ENCODE data around the gene CXCL9. TPM values are rescaled to one million over a fixed set of nuclear protein-coding genes. Genes with fewer than 3 reads are reported as not detected.
A peak's percentile ranks its signal among the peaks of the same experiment; 100 is the strongest.

CXCL9 gene
- total RNA-seq, 1 donor from 2014 or later = not detected

DNA sequence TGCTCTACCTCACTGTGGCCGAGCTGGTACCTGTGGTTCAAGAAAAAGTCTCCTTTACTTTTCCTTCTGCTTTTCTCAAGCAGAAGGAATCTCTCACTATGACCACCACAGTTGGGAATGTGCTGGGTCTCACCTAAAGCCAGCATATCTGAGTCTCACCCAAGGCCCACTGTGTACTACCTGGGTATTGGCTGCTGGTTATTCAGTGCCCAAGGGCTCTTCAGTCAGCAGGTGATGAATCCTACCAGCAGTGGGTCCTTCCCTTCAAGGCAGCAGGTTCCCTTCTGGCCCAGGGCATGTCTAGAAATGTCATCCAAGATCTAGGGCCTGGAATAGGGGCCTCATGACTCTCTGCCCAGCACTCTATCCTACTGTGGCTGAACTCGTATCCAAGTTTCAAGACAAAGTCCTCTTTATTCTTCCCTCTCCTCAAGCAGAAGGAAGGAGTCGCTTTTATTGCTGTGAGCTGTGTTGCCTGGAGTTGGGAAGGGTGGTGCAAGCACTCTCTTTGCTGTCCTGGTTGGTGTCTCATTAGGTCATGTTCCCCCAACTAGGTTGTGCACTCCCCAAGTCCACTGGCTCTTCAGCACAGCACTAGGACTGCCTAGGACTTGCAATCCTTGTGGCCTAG is 9.9 kb upstream of the CXCL9 start:
- TF ChIP-seq, protein P1, sequence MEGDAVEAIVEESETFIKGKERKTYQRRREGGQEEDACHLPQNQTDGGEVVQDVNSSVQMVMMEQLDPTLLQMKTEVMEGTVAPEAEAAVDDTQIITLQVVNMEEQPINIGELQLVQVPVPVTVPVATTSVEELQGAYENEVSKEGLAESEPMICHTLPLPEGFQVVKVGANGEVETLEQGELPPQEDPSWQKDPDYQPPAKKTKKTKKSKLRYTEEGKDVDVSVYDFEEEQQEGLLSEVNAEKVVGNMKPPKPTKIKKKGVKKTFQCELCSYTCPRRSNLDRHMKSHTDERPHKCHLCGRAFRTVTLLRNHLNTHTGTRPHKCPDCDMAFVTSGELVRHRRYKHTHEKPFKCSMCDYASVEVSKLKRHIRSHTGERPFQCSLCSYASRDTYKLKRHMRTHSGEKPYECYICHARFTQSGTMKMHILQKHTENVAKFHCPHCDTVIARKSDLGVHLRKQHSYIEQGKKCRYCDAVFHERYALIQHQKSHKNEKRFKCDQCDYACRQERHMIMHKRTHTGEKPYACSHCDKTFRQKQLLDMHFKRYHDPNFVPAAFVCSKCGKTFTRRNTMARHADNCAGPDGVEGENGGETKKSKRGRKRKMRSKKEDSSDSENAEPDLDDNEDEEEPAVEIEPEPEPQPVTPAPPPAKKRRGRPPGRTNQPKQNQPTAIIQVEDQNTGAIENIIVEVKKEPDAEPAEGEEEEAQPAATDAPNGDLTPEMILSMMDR (IDR thresholded peaks at IDR 0.05) = no peak

GRCh38 chr4:76016393-76016792 is 9.1 kb upstream of the CXCL9 start:
- TF ChIP-seq, protein P1 (IDR thresholded peaks at IDR 0.05) = no peak

More for the DNA sequence above, 9.9 kb upstream of the CXCL9 start:
- H3K9me3 Mint-ChIP-seq (ENCODE audit: unreplicated experiment) = no peaks in the 10 kb centered on the region
- DNase-seq (ENCODE audit: extremely low spot score, unreplicated experiment) = no peak
- peaks cover 4% of the 10 kb centered on the region for H3K4me1 Mint-ChIP-seq (ENCODE audit: unreplicated experiment)
- H3K36me3 Mint-ChIP-seq (ENCODE audit: unreplicated experiment) = no peaks in the 10 kb centered on the region
- no peak overlapping the region for H3K4me3 Mint-ChIP-seq (ENCODE audit: unreplicated experiment)
- no peak overlapping the region for H3K27ac Mint-ChIP-seq (ENCODE audit: unreplicated experiment)
- H3K27me3 Mint-ChIP-seq (ENCODE audit: unreplicated experiment) = peaks cover 42% of the 10 kb centered on the region

DNA sequence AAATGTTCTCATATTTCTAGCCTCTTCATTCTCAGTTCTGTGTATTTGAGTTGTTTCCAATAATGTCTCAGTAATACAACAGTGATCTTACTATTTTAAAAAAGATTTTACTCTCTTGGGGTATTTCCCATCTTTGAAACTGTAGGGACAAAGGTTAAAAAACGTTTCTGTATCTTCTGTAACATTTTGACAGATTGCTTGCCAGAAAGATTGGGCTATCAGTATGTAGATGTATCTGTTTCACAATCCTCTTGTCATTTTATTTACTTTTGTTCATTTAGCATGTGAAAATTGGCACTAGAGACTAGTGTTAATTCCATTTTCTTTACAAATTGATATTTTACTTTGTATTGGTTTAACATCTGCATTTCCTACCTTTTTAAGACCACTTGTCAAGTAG is 6.2 kb upstream of the CXCL9 start:
- H3K27ac Mint-ChIP-seq (ENCODE audit: unreplicated experiment) = no peak overlapping the region
- no peak overlapping the region for H3K4me3 Mint-ChIP-seq (ENCODE audit: unreplicated experiment)
- H3K36me3 Mint-ChIP-seq (ENCODE audit: unreplicated experiment) = no peaks in the 10 kb centered on the region
- H3K4me1 Mint-ChIP-seq (ENCODE audit: unreplicated experiment) = peaks cover 13% of the 10 kb centered on the region
- DNase-seq (ENCODE audit: extremely low spot score, unreplicated experiment) = no peak
- peaks cover 31% of the 10 kb centered on the region for H3K27me3 Mint-ChIP-seq (ENCODE audit: unreplicated experiment)
- H3K9me3 Mint-ChIP-seq (ENCODE audit: unreplicated experiment) = no peaks in the 10 kb centered on the region
- TF ChIP-seq, protein P1 (IDR thresholded peaks at IDR 0.05) = no peak

More at GRCh38 chr4:76016393-76016792, 9.1 kb upstream of the CXCL9 start:
- Mint-ChIP-seq H3K4me3 (ENCODE audit: unreplicated experiment) (no peak overlapping the region), H3K9me3 (ENCODE audit: unreplicated experiment) (no peaks in the 10 kb centered on the region), H3K36me3 (ENCODE audit: unreplicated experiment) (no peaks in the 10 kb centered on the region), H3K27ac (ENCODE audit: unreplicated experiment) (no peak overlapping the region), H3K4me1 (ENCODE audit: unreplicated experiment) (peaks cover 11% of the 10 kb centered on the region), H3K27me3 (ENCODE audit: unreplicated experiment) (peaks cover 36% of the 10 kb centered on the region)
- DNase-seq (ENCODE audit: extremely low spot score, unreplicated experiment) = no peak

- peaks cover 35% of the 10 kb centered on the region for H3K27me3 Mint-ChIP-seq (ENCODE audit: unreplicated experiment)
- peaks cover 13% of the 10 kb centered on the region for H3K4me1 Mint-ChIP-seq (ENCODE audit: unreplicated experiment)
- TF ChIP-seq, protein P1 (IDR thresholded peaks at IDR 0.05) = no peak
- H3K9me3 Mint-ChIP-seq (ENCODE audit: unreplicated experiment) = no peaks in the 10 kb centered on the region
- H3K4me3 Mint-ChIP-seq (ENCODE audit: unreplicated experiment) = no peak overlapping the region
- H3K36me3 Mint-ChIP-seq (ENCODE audit: unreplicated experiment) = no peaks in the 10 kb centered on the region
- no peak for DNase-seq (ENCODE audit: extremely low spot score, unreplicated experiment)
- H3K27ac Mint-ChIP-seq (ENCODE audit: unreplicated experiment) = peak overlapping the region; percentile 88
Observed at GRCh38 chr4:76012388-76012801, 5.1 kb upstream of the CXCL9 start.

DNA sequence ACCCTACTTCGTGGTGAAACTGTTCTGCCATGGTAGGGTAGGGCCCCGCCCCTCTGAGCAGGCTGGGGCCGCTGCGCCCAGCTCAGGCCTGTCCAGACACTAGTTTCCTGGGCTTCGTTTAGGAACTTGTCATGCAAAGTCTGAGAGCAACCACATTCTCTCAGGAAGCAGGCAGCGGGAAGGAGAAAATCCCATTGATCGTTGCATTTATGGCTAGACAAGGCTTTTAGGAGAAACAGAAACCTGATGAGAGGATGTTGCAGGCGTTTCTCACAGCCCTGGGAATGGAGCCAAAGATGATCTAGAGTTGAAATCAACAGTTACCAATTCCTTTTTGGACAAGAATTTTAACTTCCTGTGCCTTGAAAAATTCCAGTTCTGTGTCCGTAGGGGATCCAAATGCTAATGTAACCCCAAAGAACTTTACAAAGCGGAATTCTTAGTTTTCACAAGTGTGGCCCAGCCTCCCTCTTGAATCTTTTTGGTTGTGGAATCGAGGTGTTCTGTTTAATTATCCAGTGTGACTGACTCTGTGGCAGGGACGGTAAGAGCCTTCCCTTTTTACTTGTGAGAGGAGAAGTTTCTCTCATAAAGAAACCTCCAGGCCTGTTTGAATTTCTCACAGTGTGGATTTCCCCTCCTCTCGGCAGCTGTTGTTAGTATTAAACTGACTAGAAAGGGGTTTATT is 4.5 kb upstream of the CXCL9 start:
- no peak for DNase-seq (ENCODE audit: extremely low spot score, unreplicated experiment)
- no peaks in the 10 kb centered on the region for H3K36me3 Mint-ChIP-seq (ENCODE audit: unreplicated experiment)
- H3K27ac Mint-ChIP-seq (ENCODE audit: unreplicated experiment) = peak overlapping the region; percentile 88
- TF ChIP-seq, protein P1 (IDR thresholded peaks at IDR 0.05) = no peak
- H3K27me3 Mint-ChIP-seq (ENCODE audit: unreplicated experiment) = peaks cover 41% of the 10 kb centered on the region
- H3K9me3 Mint-ChIP-seq (ENCODE audit: unreplicated experiment) = no peaks in the 10 kb centered on the region
- H3K4me1 Mint-ChIP-seq (ENCODE audit: unreplicated experiment) = peaks cover 13% of the 10 kb centered on the region
- peak overlapping the region; percentile 10 for H3K4me3 Mint-ChIP-seq (ENCODE audit: unreplicated experiment)

All from osteocyte (in vitro differentiated cells).